OCI-LY7 (cell line): ENCODE data around the gene CEP112. TPM values are rescaled to one million over a fixed set of nuclear protein-coding genes. Genes with fewer than 3 reads are reported as not detected.

Experiments
- BruUV-seq: library from RNA; stranded (reverse); fragments of 400-500 nt; replicated peaks from 2 replicates; lab custom pipeline; 2021; lab: Mats Ljungman, UMichigan
- CTCF ChIA-PET: fragments of 300-600 bp; sonication (Branson Sonifier 250); formaldehyde crosslinking; loops from one replicate; lab custom pipeline; 2022; ENCODE audit warnings: antibody characterized with exemption; ENCODE audit not compliant: unreplicated experiment; lab: Charles Lee
- POLR2A ChIA-PET: fragments of 300-600 bp; sonication (Branson Sonifier 250); formaldehyde crosslinking; loops from one replicate; lab custom pipeline; 2022; ENCODE audit warnings: antibody characterized with exemption; lab: Charles Lee
- DNase-seq: peaks from one replicate; pipeline ENCODE4 v3.0.0-alpha.2; 2015; ENCODE audit warnings: low spot score
- H2AFZ ChIP-seq: fragments of 200-600 bp; sonication (generic), shearing (Covaris generic); 2 replicates; pipeline ENCODE4 v1.6.1; 2014; ENCODE audit warnings: mild to moderate bottlenecking, antibody characterized with exemption, low read length, moderate library complexity
- H3K27ac ChIP-seq: fragments of 200-600 bp; sonication (generic); 2 replicates; pipeline ENCODE4 v1.5.1; 2014; ENCODE audit warnings: mixed run types, low read depth, mild to moderate bottlenecking, moderate library complexity, low read length, inconsistent platforms; ENCODE audit not compliant: poor library complexity, severe bottlenecking
- H3K36me3 ChIP-seq: fragments of 200-600 bp; sonication (generic); 2 replicates; pipeline ENCODE4 v1.6.1; 2014; ENCODE audit warnings: mild to moderate bottlenecking, antibody characterized with exemption, low read length, moderate library complexity, mixed read lengths; ENCODE audit not compliant: insufficient read depth
- H3K4me1 ChIP-seq: fragments of 200-600 bp; sonication (generic); 2 replicates; pipeline ENCODE4 v1.5.1; 2014; ENCODE audit warnings: mild to moderate bottlenecking, low read length; ENCODE audit not compliant: insufficient read depth, poor library complexity, severe bottlenecking
- H3K4me2 ChIP-seq: fragments of 200-600 bp; sonication (generic); 2 replicates; pipeline ENCODE4 v1.6.1; 2014; ENCODE audit warnings: mild to moderate bottlenecking, low read length
- H3K4me3 ChIP-seq: fragments of 200-600 bp; sonication (generic); 2 replicates; pipeline ENCODE4 v1.5.1; 2014; ENCODE audit warnings: mild to moderate bottlenecking, low read depth, low read length; ENCODE audit not compliant: poor library complexity, severe bottlenecking
- H3K79me2 ChIP-seq: fragments of 200-600 bp; sonication (generic); 2 replicates; pipeline ENCODE4 v1.6.1; 2016; ENCODE audit warnings: low read depth, mild to moderate bottlenecking, low read length, moderate library complexity, mixed read lengths; ENCODE audit not compliant: insufficient read depth
- H3K9me2 ChIP-seq: fragments of 200-600 bp; sonication (generic); 2 replicates; pipeline ENCODE4 v1.6.1; 2016; ENCODE audit warnings: mild to moderate bottlenecking, low read length, mixed read lengths; ENCODE audit not compliant: insufficient read depth
- H3K9me3 ChIP-seq: fragments of 200-600 bp; sonication (generic); 2 replicates; pipeline ENCODE4 v1.6.1; 2014; ENCODE audit warnings: mild to moderate bottlenecking, mixed run types, low read length, mixed read lengths
- H4K20me1 ChIP-seq: fragments of 200-600 bp; sonication (generic); 2 replicates; pipeline ENCODE4 v1.6.1; 2014; ENCODE audit warnings: mild to moderate bottlenecking, antibody characterized with exemption, low read length, moderate library complexity, mixed read lengths; ENCODE audit not compliant: insufficient read depth
- EZH2phosphoT487 ChIP-seq: fragments of 200-600 bp; sonication (generic); IDR thresholded peaks from 2 replicates; pipeline ENCODE4 v1.6.1; 2018; ENCODE audit warnings: low read depth, borderline replicate concordance, mild to moderate bottlenecking, mixed run types, antibody characterized with exemption, low read length, moderate library complexity, mixed read lengths
- intact Hi-C: fragments of 100-400 bp; cut with micrococcal nuclease; formaldehyde crosslinking; loops from one replicate; pipeline ENCODE4 v1.10.0; 2022; ENCODE audit not compliant: unreplicated experiment
- total RNA-seq, 2 experiments: library from RNA; depleted of rRNA in 1 of 2; stranded (reverse); fragments of >200 nt in 1 of 2; shearing (Covaris generic) in 1 of 2; gene quantifications; 2 replicates each; pipeline ENCODE4 v1.2.3, GENCODE V29; 2014 to 2022
- TF ChIP-seq, protein P1 (sequence below): fragments of 200-600 bp; sonication (generic); conservative IDR thresholded peaks from 2 replicates; pipeline ENCODE4 v1.5.1; 2014; ENCODE audit warnings: mild to moderate bottlenecking, antibody characterized with exemption, low read length, moderate library complexity, mixed read lengths

Gene CEP112
- total RNA-seq, 2 experiments from 2014 or later: 2.7 to 6.9 TPM

DNA sequence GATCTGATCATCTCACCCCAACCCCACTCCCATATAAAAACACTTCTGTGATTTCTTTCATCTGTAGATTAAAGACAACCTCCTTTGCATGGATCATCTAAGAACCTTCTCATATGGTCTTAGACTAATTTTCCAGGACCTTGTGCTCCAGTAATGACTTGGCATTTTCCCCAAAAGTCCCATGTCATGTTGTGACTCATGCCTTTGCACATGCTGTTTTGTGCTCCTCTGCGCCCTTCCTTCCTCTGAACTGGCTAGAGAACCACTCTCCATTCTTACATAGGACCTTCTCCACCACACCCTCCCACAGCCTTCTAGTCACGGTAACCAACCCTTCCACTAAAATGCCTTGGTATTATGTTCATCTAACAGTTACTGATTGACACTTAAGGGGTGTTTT, 531.0 kb downstream of the CEP112 start:
- intact Hi-C loops: no loop called here
- no peaks in the 10 kb centered on the region for H3K9me3 ChIP-seq
- no peaks in the 10 kb centered on the region for H3K9me2 ChIP-seq
- no peak for DNase-seq
- BruUV-seq: no TSS peak
- H4K20me1 ChIP-seq: no peaks in the 10 kb centered on the region
- H3K27ac ChIP-seq: no peak overlapping the region
- H3K36me3 ChIP-seq: no peaks in the 10 kb centered on the region
- no peak overlapping the region for H2AFZ ChIP-seq
- H3K4me2 ChIP-seq: no peak overlapping the region
- POLR2A ChIA-PET: no interaction called here
- H3K79me2 ChIP-seq: no peaks in the 10 kb centered on the region
- no peaks in the 10 kb centered on the region for H3K4me1 ChIP-seq
- TF ChIP-seq, protein P1, sequence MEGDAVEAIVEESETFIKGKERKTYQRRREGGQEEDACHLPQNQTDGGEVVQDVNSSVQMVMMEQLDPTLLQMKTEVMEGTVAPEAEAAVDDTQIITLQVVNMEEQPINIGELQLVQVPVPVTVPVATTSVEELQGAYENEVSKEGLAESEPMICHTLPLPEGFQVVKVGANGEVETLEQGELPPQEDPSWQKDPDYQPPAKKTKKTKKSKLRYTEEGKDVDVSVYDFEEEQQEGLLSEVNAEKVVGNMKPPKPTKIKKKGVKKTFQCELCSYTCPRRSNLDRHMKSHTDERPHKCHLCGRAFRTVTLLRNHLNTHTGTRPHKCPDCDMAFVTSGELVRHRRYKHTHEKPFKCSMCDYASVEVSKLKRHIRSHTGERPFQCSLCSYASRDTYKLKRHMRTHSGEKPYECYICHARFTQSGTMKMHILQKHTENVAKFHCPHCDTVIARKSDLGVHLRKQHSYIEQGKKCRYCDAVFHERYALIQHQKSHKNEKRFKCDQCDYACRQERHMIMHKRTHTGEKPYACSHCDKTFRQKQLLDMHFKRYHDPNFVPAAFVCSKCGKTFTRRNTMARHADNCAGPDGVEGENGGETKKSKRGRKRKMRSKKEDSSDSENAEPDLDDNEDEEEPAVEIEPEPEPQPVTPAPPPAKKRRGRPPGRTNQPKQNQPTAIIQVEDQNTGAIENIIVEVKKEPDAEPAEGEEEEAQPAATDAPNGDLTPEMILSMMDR: no peak
- TF ChIP-seq EZH2phosphoT487: no peak
- no peak overlapping the region for H3K4me3 ChIP-seq
- CTCF ChIA-PET: no interaction called here

DNA sequence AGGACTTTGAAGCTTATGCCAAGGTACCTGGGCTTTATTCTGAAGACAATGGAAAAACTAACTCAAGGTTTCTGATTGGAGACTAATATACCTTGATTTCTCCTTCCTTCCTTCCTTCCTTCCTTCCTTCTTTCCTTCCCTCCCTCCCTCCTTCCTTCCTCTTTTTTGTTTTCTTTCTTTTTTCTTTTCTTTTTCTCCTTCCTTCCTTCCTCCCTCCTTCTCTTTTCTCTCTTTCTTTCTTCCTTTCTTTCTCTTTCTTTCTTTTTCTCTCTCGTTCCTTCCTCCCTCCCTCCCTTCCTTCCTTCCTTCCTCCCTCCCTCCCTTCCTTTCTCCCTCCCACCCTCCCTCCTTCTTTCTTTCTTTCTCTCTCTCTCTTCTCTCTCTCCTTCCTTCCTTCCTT, 531.9 kb downstream of the CEP112 start:
- POLR2A ChIA-PET: no interaction called here
- H3K27ac ChIP-seq: no peak overlapping the region
- BruUV-seq: no TSS peak
- H3K4me3 ChIP-seq: no peak overlapping the region
- H2AFZ ChIP-seq: no peak overlapping the region
- no peak for DNase-seq
- intact Hi-C loops: no loop called here
- H3K9me2 ChIP-seq: no peaks in the 10 kb centered on the region
- H3K4me2 ChIP-seq: no peak overlapping the region
- CTCF ChIA-PET: no interaction called here
- TF ChIP-seq, protein P1: no peak
- no peak for TF ChIP-seq EZH2phosphoT487
- H3K4me1 ChIP-seq: no peaks in the 10 kb centered on the region
- no peaks in the 10 kb centered on the region for H3K9me3 ChIP-seq
- no peaks in the 10 kb centered on the region for H3K79me2 ChIP-seq
- H3K36me3 ChIP-seq: no peaks in the 10 kb centered on the region
- H4K20me1 ChIP-seq: no peaks in the 10 kb centered on the region

DNA sequence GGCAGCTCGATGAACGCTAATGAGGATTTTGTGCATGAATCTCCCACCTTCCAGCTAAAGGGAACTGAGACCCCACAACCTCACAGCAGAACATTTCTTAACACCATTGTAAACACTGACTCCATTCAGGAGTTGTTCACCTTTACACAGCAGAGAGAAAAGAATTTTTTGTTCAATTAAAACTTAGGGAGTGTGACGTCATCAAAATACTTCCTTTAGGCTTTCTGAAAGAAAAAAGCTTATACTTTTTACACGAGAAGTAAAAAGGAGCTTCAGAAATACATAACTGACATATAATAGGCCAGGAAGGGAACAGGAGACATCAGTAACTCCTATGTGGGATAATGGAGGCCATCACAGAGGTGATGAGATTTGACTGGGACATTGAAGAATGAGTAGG, 532.4 kb downstream of the CEP112 start:
- no peaks in the 10 kb centered on the region for H3K36me3 ChIP-seq
- no peak overlapping the region for H3K27ac ChIP-seq
- no peaks in the 10 kb centered on the region for H4K20me1 ChIP-seq
- CTCF ChIA-PET: no interaction called here
- H3K4me3 ChIP-seq: no peak overlapping the region
- no peaks in the 10 kb centered on the region for H3K9me3 ChIP-seq
- POLR2A ChIA-PET: no interaction called here
- DNase-seq: no peak
- H3K4me2 ChIP-seq: no peak overlapping the region
- H2AFZ ChIP-seq: no peak overlapping the region
- intact Hi-C loops: no loop called here
- TF ChIP-seq, protein P1: no peak
- TF ChIP-seq EZH2phosphoT487: no peak
- no peaks in the 10 kb centered on the region for H3K4me1 ChIP-seq
- H3K79me2 ChIP-seq: no peaks in the 10 kb centered on the region
- H3K9me2 ChIP-seq: no peaks in the 10 kb centered on the region
- BruUV-seq: no TSS peak
